Ascending aorta (tissue), 2 donors: Measurements from ENCODE around the gene MPHOSPH9. TPM values are rescaled to one million over a fixed set of nuclear protein-coding genes. Genes with fewer than 3 reads are reported as not detected.

ENCODE experiments used
- DNase-seq, 2 donors: peaks; one replicate each; pipeline ENCODE4 v3.0.0-alpha.2; 2019; ENCODE audit warnings: low spot score in 2 of 2
- H3K27ac ChIP-seq, 2 donors: fragments of 200-600 bp; sonication (generic); one replicate each; pipeline ENCODE4 v1.5.1; 2016 to 2017; ENCODE audit warnings: mild to moderate bottlenecking in 1 of 2
- H3K27me3 ChIP-seq: fragments of 200-600 bp; sonication (generic); one replicate; pipeline ENCODE4 v1.5.1; 2017
- H3K36me3 ChIP-seq, 2 donors: fragments of 200-600 bp; sonication (generic); one replicate each; pipeline ENCODE4 v1.5.1; 2016
- H3K4me1 ChIP-seq, 2 donors: fragments of 200-600 bp; sonication (generic); one replicate each; pipeline ENCODE4 v1.5.1; 2016 to 2017; ENCODE audit warnings: mild to moderate bottlenecking in 1 of 2
- H3K4me3 ChIP-seq, 2 donors: fragments of 200-600 bp; sonication (generic); one replicate each; pipeline ENCODE4 v1.5.1; 2016 to 2017; ENCODE audit warnings: mild to moderate bottlenecking in 1 of 2
- H3K9me3 ChIP-seq, 2 donors: fragments of 200-600 bp; sonication (generic); one replicate each; pipeline ENCODE4 v1.5.1; 2016
- intact Hi-C: fragments of 100-400 bp; cut with DNase I; formaldehyde crosslinking; loops from one replicate; pipeline ENCODE4 v1.15.1; 2023
- total RNA-seq: library from RNA; depleted of rRNA; stranded (reverse); fragments of >200 nt; gene quantifications from one replicate; pipeline ENCODE4 v1.1.0, GENCODE V29; 2016
- TF ChIP-seq, protein P1 (sequence below), 3 experiments: fragments of 200-600 bp in 2 of 3; fragments of 450-650 bp in 1 of 3; sonication (generic) in 2 of 3; IDR thresholded peaks; one replicate each; pipeline ENCODE4 v1.5.1; 2016 to 2019; ENCODE audit warnings: antibody characterized with exemption in 3 of 3, mild to moderate bottlenecking in 1 of 3, moderate library complexity in 1 of 3

Gene MPHOSPH9
- total RNA-seq, 1 donor from 2014 or later, result 21.6 TPM

DNA sequence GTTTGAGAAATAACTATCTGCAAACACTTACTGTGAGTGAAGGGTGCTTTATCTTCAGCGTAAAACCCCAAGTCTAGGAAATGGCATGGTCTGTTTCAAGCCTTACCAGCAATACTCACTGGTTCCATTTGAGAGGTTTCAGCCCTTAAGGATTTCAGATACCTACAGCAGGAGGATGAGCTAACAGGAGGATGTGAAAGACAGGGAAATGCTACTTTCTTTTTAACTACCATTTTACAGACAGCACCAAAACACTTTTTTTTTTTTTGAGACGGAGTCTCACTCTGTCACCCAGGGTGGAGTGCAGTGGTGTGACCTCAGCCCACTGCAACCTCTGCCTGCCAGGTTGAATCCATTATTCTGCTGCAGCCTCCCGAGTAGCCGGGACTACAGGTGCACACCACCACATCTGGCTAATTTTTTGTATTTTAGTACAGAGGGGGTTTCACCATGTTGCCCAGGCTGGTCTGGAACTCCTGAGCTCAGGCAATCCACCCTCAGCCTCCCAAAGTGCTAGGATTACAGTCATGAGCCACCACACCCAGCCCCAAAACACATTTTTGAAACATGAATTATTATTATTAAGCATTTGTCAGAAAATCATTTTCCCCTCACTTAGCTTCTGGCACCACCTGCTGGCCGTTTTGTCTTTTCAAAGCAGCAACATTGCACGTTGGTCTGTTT, 4.8 kb upstream of the MPHOSPH9 start:
- TF ChIP-seq, protein P1, sequence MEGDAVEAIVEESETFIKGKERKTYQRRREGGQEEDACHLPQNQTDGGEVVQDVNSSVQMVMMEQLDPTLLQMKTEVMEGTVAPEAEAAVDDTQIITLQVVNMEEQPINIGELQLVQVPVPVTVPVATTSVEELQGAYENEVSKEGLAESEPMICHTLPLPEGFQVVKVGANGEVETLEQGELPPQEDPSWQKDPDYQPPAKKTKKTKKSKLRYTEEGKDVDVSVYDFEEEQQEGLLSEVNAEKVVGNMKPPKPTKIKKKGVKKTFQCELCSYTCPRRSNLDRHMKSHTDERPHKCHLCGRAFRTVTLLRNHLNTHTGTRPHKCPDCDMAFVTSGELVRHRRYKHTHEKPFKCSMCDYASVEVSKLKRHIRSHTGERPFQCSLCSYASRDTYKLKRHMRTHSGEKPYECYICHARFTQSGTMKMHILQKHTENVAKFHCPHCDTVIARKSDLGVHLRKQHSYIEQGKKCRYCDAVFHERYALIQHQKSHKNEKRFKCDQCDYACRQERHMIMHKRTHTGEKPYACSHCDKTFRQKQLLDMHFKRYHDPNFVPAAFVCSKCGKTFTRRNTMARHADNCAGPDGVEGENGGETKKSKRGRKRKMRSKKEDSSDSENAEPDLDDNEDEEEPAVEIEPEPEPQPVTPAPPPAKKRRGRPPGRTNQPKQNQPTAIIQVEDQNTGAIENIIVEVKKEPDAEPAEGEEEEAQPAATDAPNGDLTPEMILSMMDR (IDR thresholded peaks at IDR 0.05), result peak; percentile 75 to 84 (median 75)
- no peaks in the 10 kb centered on the region for H3K27me3 ChIP-seq
- DNase-seq, result peak in 1 of 2 donors; percentile 78
- intact Hi-C loops, result loop anchor here (1.0 kb wide), 1 partner anchor 194 kb away; no protein-coding TSS in a partner anchor
- no peaks in the 10 kb centered on the region for H3K9me3 ChIP-seq
- no peak overlapping the region for H3K4me3 ChIP-seq
- peaks cover 10 to 12% of the 10 kb centered on the region in 2 donors for H3K4me1 ChIP-seq
- peaks cover 3 to 9% of the 10 kb centered on the region in 2 donors for H3K36me3 ChIP-seq
- no peak overlapping the region for H3K27ac ChIP-seq

DNA sequence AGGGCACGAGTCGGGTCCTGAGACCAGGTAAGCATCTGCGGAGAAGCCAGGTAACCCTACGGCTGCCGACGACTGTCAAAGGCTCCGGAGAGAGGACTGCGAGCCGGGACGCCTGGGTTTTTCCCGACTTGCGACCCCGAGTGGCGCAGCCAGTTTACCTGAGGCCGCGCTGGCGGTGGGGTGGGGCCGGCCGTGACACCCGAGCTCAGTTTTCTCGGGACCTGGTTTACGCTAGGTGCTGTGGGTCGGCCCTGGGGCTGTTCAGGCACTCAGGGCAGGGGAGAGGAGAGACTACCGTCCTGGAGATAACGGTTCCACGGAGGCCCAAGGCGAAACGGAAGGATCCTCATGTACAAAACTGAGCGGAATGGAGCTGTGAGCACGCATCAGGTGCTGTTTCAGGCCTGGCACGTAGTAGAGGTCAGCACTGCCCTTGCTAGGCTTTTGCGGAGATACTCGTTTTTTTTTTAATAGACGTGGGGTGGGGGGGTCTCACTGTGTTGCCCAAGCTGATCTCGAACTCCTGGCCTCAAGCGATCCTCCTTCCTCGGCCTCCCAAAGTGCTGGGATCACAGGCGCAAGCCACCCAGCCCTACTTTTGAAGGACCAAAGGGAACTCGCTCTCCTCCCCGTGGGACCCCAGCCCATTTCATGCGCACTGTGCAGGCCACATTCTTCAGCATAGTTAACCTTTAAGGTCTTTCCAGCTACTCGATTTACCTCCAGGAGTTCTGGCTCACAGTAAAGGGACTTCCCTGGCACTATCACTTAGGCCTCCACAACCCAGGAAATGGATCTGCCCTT, 766 bp upstream of the MPHOSPH9 start:
- peak overlapping the region; percentile 81 to 95 for H3K4me3 ChIP-seq
- intact Hi-C loops, result loop anchor here (1.0 to 5.0 kb wide), 7 partner anchors 37 to 707 kb away; partner anchors contain the start of genes ABCB9, CDK2AP1, DENR and EIF2B1
- H3K27me3 ChIP-seq, result no peaks in the 10 kb centered on the region
- no peak for DNase-seq
- peaks cover 5 to 19% of the 10 kb centered on the region in 2 donors for H3K4me1 ChIP-seq
- H3K36me3 ChIP-seq, result peaks cover 0 to 4% of the 10 kb centered on the region in 2 donors
- TF ChIP-seq, protein P1 (IDR thresholded peaks at IDR 0.05), result no peak
- peak overlapping the region; percentile 81 to 93 for H3K27ac ChIP-seq
- H3K9me3 ChIP-seq, result no peaks in the 10 kb centered on the region

DNA sequence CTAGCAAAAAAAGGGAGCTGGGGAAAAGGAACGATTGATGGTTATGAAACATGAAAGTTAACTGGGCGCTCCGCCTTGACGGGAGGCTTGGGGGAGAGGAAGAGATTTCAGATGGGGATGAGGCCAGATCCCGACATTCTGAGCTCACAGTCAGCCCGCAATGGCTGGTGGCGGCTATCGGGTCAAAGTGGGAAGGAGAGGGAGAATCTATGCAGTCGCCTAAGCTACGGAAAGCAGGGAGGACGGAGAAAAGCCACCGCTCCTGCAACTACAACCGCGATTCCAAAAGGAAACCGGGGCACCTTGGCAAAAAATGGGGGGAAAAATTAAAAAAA, 502 bp downstream of the MPHOSPH9 start:
- peaks cover 5 to 15% of the 10 kb centered on the region in 2 donors for H3K4me1 ChIP-seq
- TF ChIP-seq, protein P1 (IDR thresholded peaks at IDR 0.05), result no peak
- peak overlapping the region; percentile 86 to 93 for H3K27ac ChIP-seq
- no peaks in the 10 kb centered on the region for H3K27me3 ChIP-seq
- intact Hi-C loops, result loop anchor here (2.0 to 5.0 kb wide), 6 partner anchors 38 to 706 kb away; partner anchors contain the start of genes ABCB9, CDK2AP1, DENR and KNTC1
- peak overlapping the region; percentile 81 to 95 for H3K4me3 ChIP-seq
- peaks cover 0 to 4% of the 10 kb centered on the region in 2 donors for H3K36me3 ChIP-seq
- no peak for DNase-seq
- H3K9me3 ChIP-seq, result no peaks in the 10 kb centered on the region

DNA sequence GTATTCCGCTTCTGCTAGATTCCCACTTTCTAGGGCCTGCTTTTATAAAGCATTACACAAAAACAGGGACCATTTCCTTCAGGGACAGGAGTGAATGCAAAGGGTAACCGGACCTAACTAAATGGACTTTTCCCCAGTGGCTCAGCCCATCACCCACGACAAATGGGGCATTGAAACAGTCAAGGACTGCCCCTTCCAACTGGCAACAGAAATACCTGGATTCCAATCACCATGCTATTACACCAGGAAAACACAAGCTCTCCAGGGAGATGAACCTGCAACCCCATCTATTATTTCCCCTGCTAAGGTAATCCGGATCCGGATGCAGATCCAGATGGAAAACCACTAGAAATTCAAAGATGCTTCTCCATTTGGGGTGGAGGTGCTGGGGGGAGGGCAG, 1.0 kb downstream of the MPHOSPH9 start:
- peak overlapping the region in 1 of 2 donors; percentile 93 for H3K27ac ChIP-seq
- no peaks in the 10 kb centered on the region for H3K27me3 ChIP-seq
- TF ChIP-seq, protein P1 (IDR thresholded peaks at IDR 0.05), result no peak
- peaks cover 5 to 15% of the 10 kb centered on the region in 2 donors for H3K4me1 ChIP-seq
- peaks cover 0 to 4% of the 10 kb centered on the region in 2 donors for H3K36me3 ChIP-seq
- peak overlapping the region; percentile 81 to 95 for H3K4me3 ChIP-seq
- intact Hi-C loops, result loop anchor here (2.0 to 5.0 kb wide), 6 partner anchors 39 to 705 kb away; partner anchors contain the start of genes ABCB9, CDK2AP1, DENR and KNTC1
- no peak for DNase-seq
- no peaks in the 10 kb centered on the region for H3K9me3 ChIP-seq

DNA sequence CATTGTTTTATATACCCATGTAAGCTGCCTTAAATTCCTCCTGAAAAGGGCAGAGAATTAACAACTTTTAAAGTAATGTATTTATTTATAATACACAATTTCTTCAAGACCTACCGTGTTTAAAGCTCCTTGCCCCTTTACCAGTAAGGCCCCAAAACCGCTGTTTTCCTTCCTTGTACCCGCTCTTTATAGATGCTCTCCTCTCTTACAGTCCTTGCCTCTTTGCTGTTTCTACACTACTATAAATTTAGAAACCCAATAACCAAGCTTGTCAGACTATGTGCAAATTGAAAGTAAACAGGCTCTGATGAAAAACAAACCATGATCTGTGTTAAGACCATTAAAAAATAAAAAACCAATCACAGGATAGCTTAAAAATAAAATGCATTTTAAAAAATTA, 3.9 kb downstream of the MPHOSPH9 start:
- H3K27me3 ChIP-seq, result no peaks in the 10 kb centered on the region
- intact Hi-C loops, result no loop called here
- no peak overlapping the region for H3K27ac ChIP-seq
- H3K9me3 ChIP-seq, result no peaks in the 10 kb centered on the region
- no peaks in the 10 kb centered on the region for H3K36me3 ChIP-seq
- no peak overlapping the region for H3K4me3 ChIP-seq
- DNase-seq, result no peak
- TF ChIP-seq, protein P1 (IDR thresholded peaks at IDR 0.05), result no peak
- H3K4me1 ChIP-seq, result peaks cover 2 to 10% of the 10 kb centered on the region in 2 donors
